ENCODE results near the gene GPC1. TPM values are rescaled to one million over a fixed set of nuclear protein-coding genes. Genes with fewer than 3 reads are reported as not detected.

GPC1 gene
- polyA plus RNA-seq, 1 experiment, result 46.8 TPM

- POLR2A ChIA-PET, result no interaction called here
- CTCF ChIA-PET, result no interaction called here
These were observed 11.9 kb downstream of the GPC1 start for GRCh38 chr2:240447331-240447730.

GRCh38 chr2:240447934-240448333, 12.5 kb downstream of the GPC1 start:
- DNase-seq (ENCODE audit: low read depth, low spot score), result no peak
- Histone ChIP-seq H3K9me3 (ENCODE audit: control insufficient read depth, insufficient read depth, low read length) (no peaks in the 10 kb centered on the region), H3K27ac (ENCODE audit: low read depth, low read length) (no peak overlapping the region), H3K27me3 (ENCODE audit: control insufficient read depth, insufficient read depth, low read length) (no peaks in the 10 kb centered on the region), H3K4me3 (ENCODE audit: low read depth, low read length) (no peak overlapping the region)
- ChIA-PET CTCF (no interaction called here), POLR2A (no interaction called here)
- no peak for TF ChIP-seq CTCF (IDR thresholded peaks at IDR 0.05; ENCODE audit: low read depth, low read length)

More at GRCh38 chr2:240447331-240447730, 11.9 kb downstream of the GPC1 start:
- Histone ChIP-seq H3K9me3 (ENCODE audit: control insufficient read depth, insufficient read depth, low read length) (no peaks in the 10 kb centered on the region), H3K27me3 (ENCODE audit: control insufficient read depth, insufficient read depth, low read length) (no peaks in the 10 kb centered on the region), H3K4me3 (ENCODE audit: low read depth, low read length) (no peak overlapping the region), H3K27ac (ENCODE audit: low read depth, low read length) (no peak overlapping the region)
- TF ChIP-seq CTCF (IDR thresholded peaks at IDR 0.05; ENCODE audit: low read depth, low read length), result no peak
- DNase-seq (ENCODE audit: low read depth, low spot score), result no peak

GRCh38 chr2:240448387-240449274, 13.2 kb downstream of the GPC1 start:
- Histone ChIP-seq H3K9me3 (ENCODE audit: control insufficient read depth, insufficient read depth, low read length) (no peaks in the 10 kb centered on the region), H3K27me3 (ENCODE audit: control insufficient read depth, insufficient read depth, low read length) (no peaks in the 10 kb centered on the region), H3K27ac (ENCODE audit: low read depth, low read length) (no peak overlapping the region), H3K4me3 (ENCODE audit: low read depth, low read length) (no peak overlapping the region)
- ChIA-PET CTCF (no interaction called here), POLR2A (no interaction called here)
- TF ChIP-seq CTCF (IDR thresholded peaks at IDR 0.05; ENCODE audit: low read depth, low read length), result no peak
- no peak for DNase-seq (ENCODE audit: low read depth, low spot score)

- POLR2A ChIA-PET, result no interaction called here
- H3K9me3 ChIP-seq (ENCODE audit: control insufficient read depth, insufficient read depth, low read length), result no peaks in the 10 kb centered on the region
- no peaks in the 10 kb centered on the region for H3K27me3 ChIP-seq (ENCODE audit: control insufficient read depth, insufficient read depth, low read length)
- CTCF ChIA-PET, result interaction anchor here (1.2 to 1.5 kb wide), 3 partner anchors 11 to 217 kb away, joined by 3 to 5 read pairs (median 4); no protein-coding TSS in a partner anchor
- TF ChIP-seq CTCF (IDR thresholded peaks at IDR 0.05; ENCODE audit: low read depth, low read length), result no peak
- DNase-seq (ENCODE audit: low read depth, low spot score), result no peak
- no peak overlapping the region for H3K27ac ChIP-seq (ENCODE audit: low read depth, low read length)
- no peak overlapping the region for H3K4me3 ChIP-seq (ENCODE audit: low read depth, low read length)
These were observed 14.5 kb downstream of the GPC1 start for GRCh38 chr2:240449764-240450531.

Measured in AG04450 (cell line).